BJ (cell line): ENCODE results near the gene FUS. TPM values are rescaled to one million over a fixed set of nuclear protein-coding genes. Genes with fewer than 3 reads are reported as not detected.

ENCODE experiments used
- CTCF ChIA-PET: fragments of 350-600 bp; formaldehyde crosslinking; extraction: SDS; loops from one replicate; lab custom pipeline; 2021; ENCODE audit warnings: antibody characterized with exemption, inconsistent platforms; lab: Yijun Ruan, JAX
- POLR2A ChIA-PET: fragments of 300-600 bp; sonication (Branson Sonifier 250); formaldehyde crosslinking; extraction: SDS; loops from one replicate; lab custom pipeline; 2021; ENCODE audit warnings: antibody characterized with exemption; lab: Charles Lee
- DNase-seq: peaks from one replicate; pipeline ENCODE4 v3.0.0-alpha.2; 2011; ENCODE audit warnings: low read depth
- H3K27me3 ChIP-seq: 2 replicates; pipeline ENCODE4 v1.6.0; 2011; ENCODE audit warnings: low read length; ENCODE audit not compliant: control insufficient read depth, insufficient read depth
- H3K36me3 ChIP-seq: 2 replicates; pipeline ENCODE4 v1.5.1; 2011; ENCODE audit warnings: low read length; ENCODE audit not compliant: control insufficient read depth, insufficient read depth
- H3K4me3 ChIP-seq: 2 replicates; pipeline ENCODE4 v1.5.1; 2011; ENCODE audit warnings: low read depth, mild to moderate bottlenecking, control low read depth, low read length
- CTCF ChIP-seq: IDR thresholded peaks from 2 replicates; pipeline ENCODE4 v1.5.1; 2011; ENCODE audit warnings: low read depth, mild to moderate bottlenecking, control low read depth, inconsistent platforms, low read length, moderate library complexity; ENCODE audit not compliant: insufficient read depth
- polyA plus RNA-seq: library from polyadenylated mRNA; depleted of rRNA; stranded (reverse); fragments of >200 nt; gene quantifications from 2 replicates; pipeline ENCODE4 v1.2.3, GENCODE V29; 2011

The FUS gene
- polyA plus RNA-seq, 1 experiment, result 109 TPM

GRCh38 chr16:31190818-31191444, 11.0 kb downstream of the FUS start:
- TF ChIP-seq CTCF, result no peak
- Histone ChIP-seq H3K4me3 (no peak overlapping the region), H3K36me3 (peaks cover 54% of the 10 kb centered on the region), H3K27me3 (no peaks in the 10 kb centered on the region)
- POLR2A ChIA-PET, result interaction anchor here (0.6 kb wide), 1 partner anchor 7 kb away, joined by 3 read pairs; no protein-coding TSS in a partner anchor
- CTCF ChIA-PET, result no interaction called here
- DNase-seq, result no peak

- no peak overlapping the region for H3K4me3 ChIP-seq
- H3K36me3 ChIP-seq, result peaks cover 52% of the 10 kb centered on the region
- CTCF ChIA-PET, result no interaction called here
- no peak for DNase-seq
- POLR2A ChIA-PET, result no interaction called here
- H3K27me3 ChIP-seq, result no peaks in the 10 kb centered on the region
- no peak for TF ChIP-seq CTCF
Observed at GRCh38 chr16:31191697-31192428, 11.9 kb downstream of the FUS start.

GRCh38 chr16:31192856-31193642, 13.1 kb downstream of the FUS start:
- CTCF ChIA-PET, result interaction anchor here (0.6 kb wide), 1 partner anchor 1327 kb away, joined by 3 read pairs; no protein-coding TSS in a partner anchor
- POLR2A ChIA-PET, result interaction anchor here (0.9 kb wide), 1 partner anchor 51 kb away, joined by 3 read pairs; no protein-coding TSS in a partner anchor
- no peak for TF ChIP-seq CTCF
- H3K27me3 ChIP-seq, result no peaks in the 10 kb centered on the region
- DNase-seq, result no peak
- peaks cover 46% of the 10 kb centered on the region for H3K36me3 ChIP-seq
- H3K4me3 ChIP-seq, result no peak overlapping the region

GRCh38 chr16:31193874-31194273, 13.9 kb downstream of the FUS start:
- CTCF ChIA-PET, result interaction anchor here (0.6 kb wide), 1 partner anchor 236 kb away, joined by 3 read pairs; no protein-coding TSS in a partner anchor
- no peak overlapping the region for H3K4me3 ChIP-seq
- H3K36me3 ChIP-seq, result peaks cover 46% of the 10 kb centered on the region
- DNase-seq, result no peak
- POLR2A ChIA-PET, result interaction anchor here (0.9 kb wide), 1 partner anchor 51 kb away, joined by 3 read pairs; no protein-coding TSS in a partner anchor
- no peak for TF ChIP-seq CTCF
- H3K27me3 ChIP-seq, result no peaks in the 10 kb centered on the region
